ENCODE measurements around the gene FREY1.

FREY1 gene

GRCh38 chr11:45906965-45907611, at the start of gene FREY1:
Gene FREY1, minus strand, starts transcription at chr11:45907271. Its CDS starts 26 bp downstream, at chr11:45907245.
- ATAC-seq = no peak
- peaks cover 28% of the 10 kb centered on the region for H3K36me3 Mint-ChIP-seq
- H3K27me3 Mint-ChIP-seq = no peaks in the 10 kb centered on the region
- H3K4me3 Mint-ChIP-seq = no peak within 1 kb of the TSS
- peaks cover 23% of the 10 kb centered on the region for H3K4me1 Mint-ChIP-seq
- peak within 1 kb of the TSS; percentile 4 for H3K27ac Mint-ChIP-seq
- H3K9me3 Mint-ChIP-seq = no peaks in the 10 kb centered on the region

GRCh38 chr11:45949992-45950407, 42.9 kb upstream of the FREY1 start:
- ATAC-seq = no peak
- no peaks in the 10 kb centered on the region for H3K9me3 Mint-ChIP-seq
- no peaks in the 10 kb centered on the region for H3K4me1 Mint-ChIP-seq
- H3K27ac Mint-ChIP-seq = no peak overlapping the region
- H3K4me3 Mint-ChIP-seq = no peak overlapping the region
- no peaks in the 10 kb centered on the region for H3K27me3 Mint-ChIP-seq
- peaks cover 35% of the 10 kb centered on the region for H3K36me3 Mint-ChIP-seq

GRCh38 chr11:45948356-45948755, 41.3 kb upstream of the FREY1 start:
- Mint-ChIP-seq H3K27me3 (no peaks in the 10 kb centered on the region), H3K9me3 (no peaks in the 10 kb centered on the region), H3K4me3 (no peak overlapping the region), H3K36me3 (peaks cover 40% of the 10 kb centered on the region), H3K4me1 (no peaks in the 10 kb centered on the region), H3K27ac (no peak overlapping the region)
- no peak for ATAC-seq

GRCh38 chr11:45947885-45948284, 40.8 kb upstream of the FREY1 start:
- no peaks in the 10 kb centered on the region for H3K9me3 Mint-ChIP-seq
- H3K36me3 Mint-ChIP-seq = peaks cover 44% of the 10 kb centered on the region
- no peaks in the 10 kb centered on the region for H3K27me3 Mint-ChIP-seq
- H3K27ac Mint-ChIP-seq = no peak overlapping the region
- no peaks in the 10 kb centered on the region for H3K4me1 Mint-ChIP-seq
- ATAC-seq = no peak
- no peak overlapping the region for H3K4me3 Mint-ChIP-seq

- H3K4me1 Mint-ChIP-seq = peaks cover 5% of the 10 kb centered on the region
- H3K27me3 Mint-ChIP-seq = no peaks in the 10 kb centered on the region
- H3K4me3 Mint-ChIP-seq = no peak overlapping the region
- ATAC-seq = no peak
- no peaks in the 10 kb centered on the region for H3K9me3 Mint-ChIP-seq
- H3K36me3 Mint-ChIP-seq = peaks cover 53% of the 10 kb centered on the region
- H3K27ac Mint-ChIP-seq = no peak overlapping the region
Measured at GRCh38 chr11:45945397-45945999, 38.4 kb upstream of the FREY1 start.

- ATAC-seq = no peak
- H3K36me3 Mint-ChIP-seq = peaks cover 36% of the 10 kb centered on the region
- H3K9me3 Mint-ChIP-seq = no peaks in the 10 kb centered on the region
- H3K4me3 Mint-ChIP-seq = no peak overlapping the region
- H3K4me1 Mint-ChIP-seq = peaks cover 28% of the 10 kb centered on the region
- peak overlapping the region; percentile 61 for H3K27ac Mint-ChIP-seq
- no peaks in the 10 kb centered on the region for H3K27me3 Mint-ChIP-seq
Measured at GRCh38 chr11:45942381-45942780, 35.3 kb upstream of the FREY1 start.

- H3K4me1 Mint-ChIP-seq = peaks cover 36% of the 10 kb centered on the region
- H3K36me3 Mint-ChIP-seq = peaks cover 41% of the 10 kb centered on the region
- H3K4me3 Mint-ChIP-seq = no peak overlapping the region
- no peak overlapping the region for H3K27ac Mint-ChIP-seq
- no peaks in the 10 kb centered on the region for H3K9me3 Mint-ChIP-seq
- no peak for ATAC-seq
- H3K27me3 Mint-ChIP-seq = no peaks in the 10 kb centered on the region
Measured at GRCh38 chr11:45941285-45941684, 34.2 kb upstream of the FREY1 start.

- Mint-ChIP-seq H3K36me3 (peaks cover 28% of the 10 kb centered on the region), H3K4me3 (no peak overlapping the region), H3K9me3 (no peaks in the 10 kb centered on the region), H3K4me1 (peaks cover 49% of the 10 kb centered on the region), H3K27me3 (no peaks in the 10 kb centered on the region), H3K27ac (peak overlapping the region; percentile 73)
- ATAC-seq = no peak
Measured at GRCh38 chr11:45939836-45940235, 32.8 kb upstream of the FREY1 start.

- Mint-ChIP-seq H3K27me3 (no peaks in the 10 kb centered on the region), H3K4me3 (no peak overlapping the region), H3K9me3 (no peaks in the 10 kb centered on the region), H3K27ac (peak overlapping the region; percentile 73), H3K36me3 (peaks cover 27% of the 10 kb centered on the region), H3K4me1 (peaks cover 69% of the 10 kb centered on the region)
- ATAC-seq = no peak
Measured at GRCh38 chr11:45937916-45938315, 30.8 kb upstream of the FREY1 start.

- Mint-ChIP-seq H3K27ac (peak overlapping the region; percentile 94), H3K4me3 (peak overlapping the region; percentile 45)
Measured at GRCh38 chr11:45936511-45937054, 29.5 kb upstream of the FREY1 start.

GRCh38 chr11:45935349-45936064, 28.4 kb upstream of the FREY1 start:
- peaks cover 87% of the 10 kb centered on the region for H3K4me1 Mint-ChIP-seq
- ATAC-seq = peak; percentile 73
- no peaks in the 10 kb centered on the region for H3K9me3 Mint-ChIP-seq
- no peaks in the 10 kb centered on the region for H3K27me3 Mint-ChIP-seq
- H3K4me3 Mint-ChIP-seq = no peak overlapping the region
- peaks cover 25% of the 10 kb centered on the region for H3K36me3 Mint-ChIP-seq
- peak overlapping the region; percentile 94 for H3K27ac Mint-ChIP-seq

More at GRCh38 chr11:45936511-45937054, 29.5 kb upstream of the FREY1 start:
- peaks cover 22% of the 10 kb centered on the region for H3K36me3 Mint-ChIP-seq
- ATAC-seq = no peak
- H3K4me1 Mint-ChIP-seq = peaks cover 77% of the 10 kb centered on the region
- H3K27me3 Mint-ChIP-seq = no peaks in the 10 kb centered on the region
- no peaks in the 10 kb centered on the region for H3K9me3 Mint-ChIP-seq

- Mint-ChIP-seq H3K9me3 (no peaks in the 10 kb centered on the region), H3K4me1 (peaks cover 95% of the 10 kb centered on the region), H3K36me3 (peaks cover 25% of the 10 kb centered on the region), H3K4me3 (no peak overlapping the region), H3K27me3 (no peaks in the 10 kb centered on the region), H3K27ac (peak overlapping the region; percentile 94)
- ATAC-seq = no peak
Measured at GRCh38 chr11:45934580-45935318, 27.7 kb upstream of the FREY1 start.

GRCh38 chr11:45933846-45934579, 26.9 kb upstream of the FREY1 start:
- Mint-ChIP-seq H3K4me1 (peaks cover 92% of the 10 kb centered on the region), H3K36me3 (peaks cover 25% of the 10 kb centered on the region), H3K27ac (peak overlapping the region; percentile 94), H3K27me3 (no peaks in the 10 kb centered on the region), H3K9me3 (no peaks in the 10 kb centered on the region), H3K4me3 (peak overlapping the region; percentile 79)
- no peak for ATAC-seq

GRCh38 chr11:45933131-45933831, 26.2 kb upstream of the FREY1 start:
- H3K4me3 Mint-ChIP-seq = peak overlapping the region; percentile 79
- H3K9me3 Mint-ChIP-seq = no peaks in the 10 kb centered on the region
- H3K36me3 Mint-ChIP-seq = peaks cover 30% of the 10 kb centered on the region
- H3K27me3 Mint-ChIP-seq = no peaks in the 10 kb centered on the region
- H3K27ac Mint-ChIP-seq = peak overlapping the region; percentile 94
- peaks cover 92% of the 10 kb centered on the region for H3K4me1 Mint-ChIP-seq
- peak; percentile 69 for ATAC-seq

Data from stimulated activated memory B cell treated with anti-CD40 and anti-IgM and Interleukin-4, amounts not matched to agents 10 μg/mL and 1 μg/mL and 100 μg/mL, for 72 hours (primary cell).